HG03558 (cell line): ENCODE results near the gene ZNF575.
A peak's percentile ranks its signal among the peaks of the same experiment; 100 is the strongest.
"Not testable (repeated sequence)": the region's sequence is repeated elsewhere in the genome, so short reads cannot be mapped to it uniquely, and the experiment has no call there.

ENCODE experiments used
- ATAC-seq: cut with Tn5 transposase; IDR thresholded peaks from one replicate; pipeline ENCODE4 v1.9.1; 2021; ENCODE audit warnings: moderate number of reproducible peaks; ENCODE audit not compliant: unreplicated experiment; ENCODE audit errors: extremely low read depth

The ZNF575 gene

GRCh38 chr19:43507880-43508279 lies 25.1 kb upstream of the ZNF575 start:
- no peak for ATAC-seq

- no peak for ATAC-seq
These were observed 22.3 kb upstream of the ZNF575 start for GRCh38 chr19:43510713-43511112.

GRCh38 chr19:43511324-43511723 lies 21.7 kb upstream of the ZNF575 start:
- ATAC-seq: no peak

- not testable (repeated sequence) for ATAC-seq
These were observed 20.6 kb upstream of the ZNF575 start for GRCh38 chr19:43512399-43512798.

GRCh38 chr19:43518051-43518450 lies 14.9 kb upstream of the ZNF575 start:
- ATAC-seq: no peak

- no peak for ATAC-seq
These were observed 13.4 kb upstream of the ZNF575 start for GRCh38 chr19:43519436-43520088.

GRCh38 chr19:43522929-43523328 lies 10.1 kb upstream of the ZNF575 start:
- ATAC-seq: no peak

GRCh38 chr19:43523696-43524095 lies 9.3 kb upstream of the ZNF575 start:
- ATAC-seq: not testable (repeated sequence)

GRCh38 chr19:43524922-43525835 lies 7.8 kb upstream of the ZNF575 start:
- ATAC-seq: no peak

- ATAC-seq: no peak
These were observed 6.9 kb upstream of the ZNF575 start for GRCh38 chr19:43525836-43526771.

- no peak for ATAC-seq
These were observed 5.8 kb upstream of the ZNF575 start, which contains the start of gene ETHE1 for GRCh38 chr19:43526884-43527859. TSS of gene ETHE1 (minus strand) at chr19:43527201. CDS start at chr19:43527177, 24 bp downstream.

- no peak for ATAC-seq
These were observed 4.9 kb upstream of the ZNF575 start for GRCh38 chr19:43527860-43528622.

- peak; percentile 11 for ATAC-seq
These were observed 422 bp upstream of the ZNF575 start for GRCh38 chr19:43532571-43532961.

- peak; percentile 24 for ATAC-seq
These were observed 737 bp downstream of the ZNF575 start for GRCh38 chr19:43533546-43534304.

- ATAC-seq: no peak
These were observed 1.4 kb downstream of the ZNF575 start for GRCh38 chr19:43534305-43534815.

GRCh38 chr19:43534816-43535761 lies 2.1 kb downstream of the ZNF575 start:
- ATAC-seq: no peak
